Neuron (in vitro differentiated cells): ENCODE results near the gene FBXW5.

ENCODE experiments used
- H2AFZ ChIP-seq: one replicate; pipeline ENCODE4 v1.6.1; 2013; ENCODE audit warnings: low read depth, mild to moderate bottlenecking, inconsistent platforms, low read length, moderate library complexity
- H3K27me3 ChIP-seq: one replicate; pipeline ENCODE4 v1.6.1; 2013; ENCODE audit warnings: low read length; ENCODE audit not compliant: insufficient read depth
- H3K36me3 ChIP-seq: one replicate; pipeline ENCODE4 v1.6.1; 2013; ENCODE audit warnings: low read length; ENCODE audit not compliant: insufficient read depth
- H3K4me1 ChIP-seq: one replicate; pipeline ENCODE4 v1.6.1; 2013; ENCODE audit warnings: low read length; ENCODE audit not compliant: insufficient read depth
- H3K4me3 ChIP-seq: 2 replicates; pipeline ENCODE4 v1.5.1; 2013; ENCODE audit warnings: mild to moderate bottlenecking, low read length, moderate library complexity
- H3K9me3 ChIP-seq: one replicate; pipeline ENCODE4 v1.6.1; 2013; ENCODE audit warnings: low read length

Gene FBXW5

DNA sequence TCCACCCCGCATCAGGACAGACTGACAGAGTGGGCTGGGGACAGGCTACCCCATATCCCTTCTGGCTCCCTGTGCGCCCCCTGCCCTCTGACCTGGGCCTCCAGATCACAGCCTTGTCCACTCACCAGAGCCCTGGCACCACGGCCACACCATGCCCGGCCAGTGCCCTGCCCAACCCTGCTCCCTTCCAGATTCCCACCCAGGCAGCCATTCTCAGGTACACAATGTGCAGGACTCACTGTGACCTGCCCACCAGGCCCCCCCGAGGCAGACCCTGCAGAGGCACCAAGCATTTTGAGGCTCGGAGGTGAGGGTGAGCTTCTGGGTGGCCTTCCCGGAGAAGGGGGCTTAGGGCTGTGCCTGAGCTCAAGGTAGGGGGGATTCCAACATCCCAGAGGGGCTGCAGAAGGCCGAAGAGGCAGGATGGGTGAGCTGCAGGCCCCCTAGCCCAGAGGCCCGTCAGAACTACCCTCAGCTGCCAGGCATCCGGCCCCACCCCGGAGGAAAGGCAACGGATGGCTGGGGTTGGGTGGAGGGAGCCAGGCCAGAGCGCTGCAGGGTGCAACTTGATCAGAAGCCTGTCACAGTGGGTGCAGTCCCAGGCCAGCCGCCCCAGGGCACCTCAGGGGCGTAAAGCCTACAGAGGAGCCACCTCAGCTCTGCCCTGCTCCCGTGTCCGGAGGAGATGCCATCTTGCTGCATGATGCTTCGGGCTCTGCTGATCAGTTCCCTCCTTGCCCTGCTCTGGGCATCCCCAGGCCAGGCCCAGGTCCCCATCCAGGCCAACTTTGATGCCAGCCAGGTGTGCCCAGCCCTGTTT is 37.9 kb upstream of the FBXW5 start, which contains the start of gene LCNL1:
Gene LCNL1, plus strand, starts transcription at position 762 of the 820 bp plus-strand sequence. CDS start 594 bp downstream, outside the sequence.
- no peaks in the 10 kb centered on the region for H3K4me1 ChIP-seq
- H2AFZ ChIP-seq = no peak within 1 kb of the TSS
- no peaks in the 10 kb centered on the region for H3K36me3 ChIP-seq
- no peak within 1 kb of the TSS for H3K4me3 ChIP-seq
- no peaks in the 10 kb centered on the region for H3K9me3 ChIP-seq
- peaks cover 43% of the 10 kb centered on the region for H3K27me3 ChIP-seq

DNA sequence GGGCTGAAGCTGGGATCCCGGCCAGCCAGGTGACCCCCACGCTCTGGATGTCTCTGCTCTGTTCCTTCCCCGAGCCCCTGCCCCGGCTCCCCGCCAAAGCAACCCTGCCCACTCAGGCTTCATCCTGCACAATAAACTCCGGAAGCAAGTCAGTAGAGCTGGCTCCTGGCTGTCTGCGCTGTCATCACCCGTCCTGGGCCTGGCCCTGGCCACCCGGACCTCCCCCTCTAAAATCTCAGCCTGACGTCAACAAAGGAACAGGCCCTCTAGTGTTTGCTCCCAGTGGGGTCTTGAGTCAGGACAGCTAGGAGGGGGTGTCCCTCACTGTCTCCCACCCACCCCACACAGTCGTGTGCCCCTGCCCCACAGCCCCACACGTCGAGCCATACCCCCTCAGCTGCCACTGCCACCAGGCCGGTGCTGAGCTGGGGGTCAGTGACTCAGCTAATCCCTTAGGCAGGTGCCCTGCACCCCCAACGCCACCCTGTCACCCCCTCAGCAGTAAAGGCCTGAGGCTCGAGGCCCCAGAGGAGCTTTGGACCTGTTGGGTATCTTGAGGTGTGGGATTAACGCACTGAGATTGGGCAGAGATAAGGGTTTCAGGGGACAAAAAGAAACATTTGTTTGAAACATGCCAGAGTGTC is 37.2 kb upstream of the FBXW5 start:
- Histone ChIP-seq H3K36me3 (no peaks in the 10 kb centered on the region), H3K4me3 (no peak overlapping the region), H2AFZ (no peak overlapping the region), H3K4me1 (no peaks in the 10 kb centered on the region), H3K27me3 (peaks cover 50% of the 10 kb centered on the region), H3K9me3 (no peaks in the 10 kb centered on the region)

DNA sequence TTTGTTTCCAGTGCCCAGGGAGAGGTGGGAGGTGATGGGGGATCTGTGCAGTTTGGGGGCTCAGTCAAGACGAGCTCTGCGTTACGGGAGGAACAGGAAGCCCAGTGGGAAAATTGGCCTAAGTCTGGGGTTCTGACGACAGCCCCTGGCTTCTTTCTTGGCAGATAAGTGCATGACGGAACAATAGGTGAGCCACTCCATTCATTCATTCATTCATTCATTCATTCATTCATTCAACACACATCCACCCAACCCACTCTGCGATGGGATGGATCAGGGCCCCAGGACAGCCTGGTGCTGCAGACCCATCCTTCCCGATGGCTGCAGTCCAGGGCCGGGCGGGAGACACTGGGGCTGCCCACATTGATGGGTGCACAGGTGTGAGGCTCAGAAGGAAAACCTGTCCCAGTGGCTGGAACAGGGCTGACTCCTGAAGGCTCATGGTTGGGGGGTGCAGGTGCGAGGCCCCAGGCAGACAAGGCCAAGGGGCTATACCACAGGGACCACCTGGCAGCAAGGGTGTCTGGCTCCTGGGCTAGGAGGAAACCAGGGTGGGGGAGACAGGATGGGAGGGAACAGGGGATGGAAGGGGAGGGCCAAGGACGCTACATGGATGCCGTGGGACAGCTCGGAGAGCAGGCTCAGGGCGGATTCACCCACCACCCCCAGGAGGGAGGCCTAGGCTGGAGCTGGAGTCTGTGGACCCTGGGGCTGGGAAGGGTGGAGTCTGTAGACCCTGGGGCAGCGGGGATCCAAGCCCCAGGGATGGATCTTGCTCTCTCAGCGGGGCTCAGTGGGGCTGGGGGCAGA is 36.3 kb upstream of the FBXW5 start:
- H3K27me3 ChIP-seq = peaks cover 55% of the 10 kb centered on the region

GRCh38 chr9:136979769-136980587 is 35.4 kb upstream of the FBXW5 start:
- H3K9me3 ChIP-seq = peaks cover 4% of the 10 kb centered on the region
- no peak overlapping the region for H3K4me3 ChIP-seq
- H3K27me3 ChIP-seq = peaks cover 61% of the 10 kb centered on the region
- H3K4me1 ChIP-seq = no peaks in the 10 kb centered on the region
- H3K36me3 ChIP-seq = no peaks in the 10 kb centered on the region
- H2AFZ ChIP-seq = no peak overlapping the region

More for the DNA sequence above, 36.3 kb upstream of the FBXW5 start:
- no peaks in the 10 kb centered on the region for H3K36me3 ChIP-seq
- H2AFZ ChIP-seq = no peak overlapping the region
- H3K4me1 ChIP-seq = no peaks in the 10 kb centered on the region
- H3K4me3 ChIP-seq = no peak overlapping the region
- H3K9me3 ChIP-seq = no peaks in the 10 kb centered on the region

GRCh38 chr9:136978865-136979544 is 34.5 kb upstream of the FBXW5 start:
- Histone ChIP-seq H3K9me3 (peaks cover 5% of the 10 kb centered on the region), H3K4me3 (no peak overlapping the region), H2AFZ (no peak overlapping the region), H3K27me3 (peaks cover 66% of the 10 kb centered on the region), H3K36me3 (no peaks in the 10 kb centered on the region), H3K4me1 (no peaks in the 10 kb centered on the region)

GRCh38 chr9:136978073-136978864 is 33.7 kb upstream of the FBXW5 start:
- Histone ChIP-seq H3K27me3 (peaks cover 66% of the 10 kb centered on the region), H3K4me3 (no peak overlapping the region), H3K4me1 (no peaks in the 10 kb centered on the region), H2AFZ (no peak overlapping the region), H3K9me3 (peaks cover 5% of the 10 kb centered on the region), H3K36me3 (no peaks in the 10 kb centered on the region)

DNA sequence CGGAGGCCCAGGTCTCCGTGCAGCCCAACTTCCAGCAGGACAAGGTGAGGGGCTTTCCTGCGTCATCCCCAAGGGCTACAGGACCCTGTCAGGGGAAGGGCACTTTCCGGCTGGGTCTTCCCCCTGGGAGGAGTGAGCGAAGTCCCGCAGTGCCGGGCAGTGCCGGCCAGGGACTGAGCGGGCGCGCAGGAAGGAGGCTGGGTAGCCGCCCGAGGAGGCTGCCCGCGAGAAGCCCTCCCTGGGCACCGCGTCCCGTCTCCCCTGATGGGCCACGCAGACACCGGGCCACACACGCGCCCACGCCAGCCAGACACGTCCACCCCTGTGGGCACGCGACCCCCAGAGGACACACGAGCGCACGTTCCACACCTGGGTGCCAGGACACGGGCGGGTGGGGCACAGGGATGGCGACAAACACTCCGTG is 33.1 kb upstream of the FBXW5 start:
- Histone ChIP-seq H3K36me3 (no peaks in the 10 kb centered on the region), H3K9me3 (peaks cover 5% of the 10 kb centered on the region), H3K27me3 (peaks cover 67% of the 10 kb centered on the region), H3K4me3 (no peak overlapping the region), H3K4me1 (no peaks in the 10 kb centered on the region), H2AFZ (no peak overlapping the region)

DNA sequence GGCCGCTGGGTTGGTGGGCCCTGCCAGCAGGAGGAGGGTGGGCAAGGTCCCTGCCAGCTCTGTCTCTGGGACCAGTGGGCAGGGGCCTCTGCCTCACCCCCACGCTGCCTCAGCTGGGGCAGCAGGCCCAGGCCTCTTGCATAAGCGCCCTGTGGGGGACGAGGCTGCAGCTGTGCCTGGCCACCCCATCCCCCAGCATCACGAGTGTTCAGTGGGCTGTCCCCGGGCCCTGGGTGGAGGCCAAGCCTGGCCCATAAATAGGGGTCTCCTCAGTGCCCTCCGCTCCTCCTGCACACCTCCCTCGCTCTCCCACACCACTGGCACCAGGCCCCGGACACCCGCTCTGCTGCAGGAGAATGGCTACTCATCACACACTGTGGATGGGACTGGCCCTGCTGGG is 32.7 kb upstream of the FBXW5 start, which contains the start of gene PTGDS:
Gene PTGDS, plus strand, starts transcription at position 282 of the 400 bp plus-strand sequence. Its CDS starts 75 bp downstream, at position 357.
- Histone ChIP-seq H3K4me1 (no peaks in the 10 kb centered on the region), H3K27me3 (peaks cover 66% of the 10 kb centered on the region), H3K36me3 (no peaks in the 10 kb centered on the region), H2AFZ (no peak within 1 kb of the TSS), H3K4me3 (no peak within 1 kb of the TSS), H3K9me3 (peaks cover 5% of the 10 kb centered on the region)

DNA sequence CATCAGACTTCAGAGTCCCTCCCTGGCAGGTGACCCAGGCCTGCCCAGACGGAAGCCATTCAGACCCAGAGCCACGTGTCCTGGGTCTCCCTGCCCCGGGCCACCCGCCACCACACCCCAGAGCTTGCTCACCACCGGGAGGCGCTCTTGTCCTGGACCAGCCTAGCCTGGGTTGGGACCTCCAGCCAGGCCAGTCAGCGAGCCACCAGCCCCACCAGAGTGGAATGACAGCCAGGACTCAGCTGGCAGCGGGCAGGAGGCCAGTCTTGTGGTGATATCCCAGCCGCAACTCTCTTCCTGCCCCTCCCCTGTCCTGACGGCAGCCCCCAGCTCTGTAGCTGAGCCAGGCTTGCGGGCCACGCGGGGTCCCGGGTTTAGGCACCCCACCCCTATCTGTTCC is 31.1 kb upstream of the FBXW5 start:
- H3K4me1 ChIP-seq = no peaks in the 10 kb centered on the region
- no peaks in the 10 kb centered on the region for H3K36me3 ChIP-seq
- H3K4me3 ChIP-seq = no peak overlapping the region
- peaks cover 5% of the 10 kb centered on the region for H3K9me3 ChIP-seq
- no peak overlapping the region for H2AFZ ChIP-seq
- peaks cover 72% of the 10 kb centered on the region for H3K27me3 ChIP-seq

DNA sequence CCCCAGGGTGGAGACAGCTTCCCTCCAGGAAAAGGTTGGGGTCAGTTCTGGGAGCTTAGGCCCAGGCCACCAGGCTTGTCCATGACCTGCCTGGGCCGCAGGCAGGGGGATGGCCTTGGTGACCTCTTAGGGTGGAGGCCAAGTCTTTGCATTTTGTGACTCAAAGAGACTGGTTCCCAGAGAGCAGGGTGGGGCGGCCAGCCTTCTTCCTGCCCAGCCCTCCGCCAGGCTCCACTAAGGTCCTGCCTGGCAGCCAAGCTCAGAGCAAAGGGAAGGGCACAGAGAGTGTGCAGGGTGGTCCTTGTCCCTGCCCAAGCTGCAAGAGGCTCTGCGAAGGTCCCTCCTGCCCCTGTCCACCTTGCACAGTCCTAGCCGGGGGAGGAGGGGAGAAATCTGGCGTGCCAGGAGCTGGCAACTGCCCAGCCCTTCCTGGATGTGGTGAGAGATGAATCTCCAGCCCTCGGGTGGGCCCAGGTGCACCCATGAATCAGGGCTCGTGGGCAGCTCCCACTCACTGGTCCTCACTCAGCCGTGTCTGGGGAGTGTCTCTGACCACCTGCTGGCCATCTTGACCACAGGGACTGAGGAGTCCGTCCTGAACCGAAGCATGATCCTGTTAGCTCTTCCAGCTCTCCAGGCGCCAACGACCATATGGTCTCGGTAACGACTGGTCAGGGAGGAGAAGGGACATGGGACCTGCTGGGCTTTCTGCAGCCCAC is 30.4 kb upstream of the FBXW5 start:
- H3K27me3 ChIP-seq = peaks cover 78% of the 10 kb centered on the region
- no peaks in the 10 kb centered on the region for H3K36me3 ChIP-seq

More for the DNA sequence above, 30.4 kb upstream of the FBXW5 start:
- Histone ChIP-seq H3K4me3 (no peak overlapping the region), H2AFZ (no peak overlapping the region), H3K4me1 (no peaks in the 10 kb centered on the region), H3K9me3 (peaks cover 5% of the 10 kb centered on the region)
